ENCODE results near the gene KMT2E.
"Not testable (repeated sequence)": the region's sequence is repeated elsewhere in the genome, so short reads cannot be mapped to it uniquely, and the experiment has no call there.

KMT2E gene

GRCh38 chr7:104982308-104983075 lies 31.5 kb upstream of the KMT2E start:
- DNase-seq: no peak

- DNase-seq: no peak
These were observed 30.9 kb upstream of the KMT2E start for GRCh38 chr7:104983076-104983577.

- DNase-seq: peak; percentile 70
These were observed 30.1 kb upstream of the KMT2E start for GRCh38 chr7:104983578-104984539.

- DNase-seq: no peak
These were observed 29.3 kb upstream of the KMT2E start for GRCh38 chr7:104984585-104985258.

- DNase-seq: no peak
These were observed 28.8 kb upstream of the KMT2E start for GRCh38 chr7:104985259-104985617.

- no peak for DNase-seq
These were observed 27.3 kb upstream of the KMT2E start for GRCh38 chr7:104986628-104987259.

- DNase-seq: not testable (repeated sequence)
These were observed 26.6 kb upstream of the KMT2E start for GRCh38 chr7:104987403-104987802.

- no peak for DNase-seq
These were observed 23.0 kb upstream of the KMT2E start for GRCh38 chr7:104990983-104991382.

- no peak for DNase-seq
These were observed 21.7 kb upstream of the KMT2E start for GRCh38 chr7:104992306-104992705.

- no peak for DNase-seq
These were observed 20.7 kb upstream of the KMT2E start for GRCh38 chr7:104993217-104993862.

- no peak for DNase-seq
These were observed 15.8 kb upstream of the KMT2E start for GRCh38 chr7:104998040-104998752.

- no peak for DNase-seq
These were observed 13.8 kb upstream of the KMT2E start for GRCh38 chr7:105000200-105000599.

- no peak for DNase-seq
These were observed 13.1 kb upstream of the KMT2E start for GRCh38 chr7:105000927-105001336.

GRCh38 chr7:105001652-105002184 lies 12.3 kb upstream of the KMT2E start:
- DNase-seq: no peak

- DNase-seq: no peak
These were observed 10.7 kb upstream of the KMT2E start for GRCh38 chr7:105003275-105003674.

- DNase-seq: no peak
These were observed 10.0 kb upstream of the KMT2E start for GRCh38 chr7:105003872-105004510.

GRCh38 chr7:105005006-105005405 lies 9.0 kb upstream of the KMT2E start:
- not testable (repeated sequence) for DNase-seq

GRCh38 chr7:105005486-105005885 lies 8.5 kb upstream of the KMT2E start:
- not testable (repeated sequence) for DNase-seq

GRCh38 chr7:105006367-105007136 lies 7.5 kb upstream of the KMT2E start:
- peak; percentile 11 for DNase-seq

GRCh38 chr7:105007298-105007697 lies 6.7 kb upstream of the KMT2E start:
- DNase-seq: no peak
